Measurements from ENCODE around the gene NSL1. TPM values are rescaled to one million over a fixed set of nuclear protein-coding genes. Genes with fewer than 3 reads are reported as not detected.

Gene NSL1
- total RNA-seq, 1 donor from 2014 or later = 77.6 TPM

- peak overlapping the region; percentile 17 for H2AFZ ChIP-seq (replicated peaks)
- H3K4me3 Mint-ChIP-seq = no peak overlapping the region
- H3K36me3 ChIP-seq = no peaks in the 10 kb centered on the region
- no peaks in the 10 kb centered on the region for H3F3A ChIP-seq (ENCODE audit: low read depth)
- no peaks in the 10 kb centered on the region for H3K9me3 ChIP-seq (ENCODE audit: low read depth)
- peaks cover 17% of the 10 kb centered on the region for H3K9me3 Mint-ChIP-seq
- H3K9ac ChIP-seq = no peak overlapping the region
- H3K4me1 ChIP-seq = no peaks in the 10 kb centered on the region
- no peak overlapping the region for H3K27ac Mint-ChIP-seq
- H3K27ac ChIP-seq = no peak overlapping the region
- no peaks in the 10 kb centered on the region for H3K36me3 Mint-ChIP-seq
- TF ChIP-seq EZH2phosphoT487 (IDR thresholded peaks at IDR 0.05) (no peak), EZH2 (IDR thresholded peaks at IDR 0.05) (no peak), CTCF (IDR thresholded peaks at IDR 0.05) (no peak)
- no peak overlapping the region for H3K4me3 ChIP-seq
- no peak for DNase-seq (ENCODE audit: low spot score)
- no peaks in the 10 kb centered on the region for H3K79me2 ChIP-seq (ENCODE audit: low read depth)
- H4K20me1 ChIP-seq (ENCODE audit: low read depth) = no peaks in the 10 kb centered on the region
- H3K4me1 Mint-ChIP-seq = peaks cover 2% of the 10 kb centered on the region
- H3K4me2 ChIP-seq = no peak overlapping the region
- H3K27me3 ChIP-seq = no peaks in the 10 kb centered on the region
- no peaks in the 10 kb centered on the region for H3K27me3 Mint-ChIP-seq (ENCODE audit: insufficient read depth, low read depth)
Observed at GRCh38 chr1:212825798-212826452, 34.3 kb upstream of the NSL1 start.

GRCh38 chr1:212824201-212824600 lies 32.6 kb upstream of the NSL1 start:
- TF ChIP-seq EZH2 (IDR thresholded peaks at IDR 0.05) = no peak
- TF ChIP-seq CTCF (IDR thresholded peaks at IDR 0.05) = no peak
- TF ChIP-seq EZH2phosphoT487 (IDR thresholded peaks at IDR 0.05) = no peak
- no peak for DNase-seq (ENCODE audit: low spot score)
- Histone ChIP-seq H3K4me1 (no peaks in the 10 kb centered on the region), H3F3A (ENCODE audit: low read depth) (no peaks in the 10 kb centered on the region), H3K79me2 (ENCODE audit: low read depth) (no peaks in the 10 kb centered on the region), H3K36me3 (no peaks in the 10 kb centered on the region), H3K9ac (no peak overlapping the region), H4K20me1 (ENCODE audit: low read depth) (no peaks in the 10 kb centered on the region), H3K27ac (no peak overlapping the region), H2AFZ (replicated peaks) (no peak overlapping the region), H3K27me3 (no peaks in the 10 kb centered on the region), H3K4me2 (no peak overlapping the region), H3K4me3 (no peak overlapping the region), H3K9me3 (ENCODE audit: low read depth) (no peaks in the 10 kb centered on the region)
- Mint-ChIP-seq H3K4me3 (no peak overlapping the region), H3K27ac (peak overlapping the region; percentile 38), H3K9me3 (peaks cover 17% of the 10 kb centered on the region), H3K27me3 (ENCODE audit: insufficient read depth, low read depth) (no peaks in the 10 kb centered on the region), H3K36me3 (no peaks in the 10 kb centered on the region), H3K4me1 (peaks cover 2% of the 10 kb centered on the region)

GRCh38 chr1:212822956-212823355 lies 31.4 kb upstream of the NSL1 start:
- no peak overlapping the region for H2AFZ ChIP-seq (replicated peaks)
- H3K4me1 ChIP-seq = no peaks in the 10 kb centered on the region
- Mint-ChIP-seq H3K4me3 (no peak overlapping the region), H3K9me3 (peaks cover 17% of the 10 kb centered on the region), H3K27ac (no peak overlapping the region), H3K4me1 (peaks cover 2% of the 10 kb centered on the region), H3K27me3 (ENCODE audit: insufficient read depth, low read depth) (no peaks in the 10 kb centered on the region), H3K36me3 (no peaks in the 10 kb centered on the region)
- no peaks in the 10 kb centered on the region for H3K9me3 ChIP-seq (ENCODE audit: low read depth)
- no peak overlapping the region for H3K9ac ChIP-seq
- H3K27ac ChIP-seq = no peak overlapping the region
- no peaks in the 10 kb centered on the region for H3F3A ChIP-seq (ENCODE audit: low read depth)
- no peaks in the 10 kb centered on the region for H4K20me1 ChIP-seq (ENCODE audit: low read depth)
- no peak for TF ChIP-seq EZH2 (IDR thresholded peaks at IDR 0.05)
- no peak for TF ChIP-seq EZH2phosphoT487 (IDR thresholded peaks at IDR 0.05)
- no peak for TF ChIP-seq CTCF (IDR thresholded peaks at IDR 0.05)
- H3K36me3 ChIP-seq = no peaks in the 10 kb centered on the region
- no peak overlapping the region for H3K4me2 ChIP-seq
- H3K79me2 ChIP-seq (ENCODE audit: low read depth) = no peaks in the 10 kb centered on the region
- no peaks in the 10 kb centered on the region for H3K27me3 ChIP-seq
- no peak overlapping the region for H3K4me3 ChIP-seq
- no peak for DNase-seq (ENCODE audit: low spot score)
